GM23338 (cell line): ENCODE results near the gene GNAT3. TPM values are rescaled to one million over a fixed set of nuclear protein-coding genes. Genes with fewer than 3 reads are reported as not detected.

Experiments
- ATAC-seq: fragments of 200-7000 bp; cut with Tn5 transposase; 3 replicates; pipeline ENCODE4 v1.9.1; 2020
- DNase-seq: peaks from one replicate; pipeline ENCODE4 v3.0.0-alpha.2; 2015; ENCODE audit warnings: low spot score
- H2AFZ ChIP-seq: fragments of 200-600 bp; sonication (generic); 2 replicates; pipeline ENCODE4 v1.8.0; 2016; ENCODE audit warnings: antibody characterized with exemption, mild to moderate bottlenecking, moderate library complexity
- H3F3A ChIP-seq: fragments of 200-600 bp; sonication (generic); replicated peaks from 2 replicates; pipeline ENCODE4 v1.8.0; 2017; ENCODE audit warnings: antibody characterized with exemption, mixed run types, low read depth
- H3K27ac ChIP-seq: fragments of 200-600 bp; sonication (generic); 2 replicates; pipeline ENCODE4 v1.6.1; 2016; ENCODE audit warnings: low read depth
- H3K27me3 ChIP-seq: fragments of 200-600 bp; sonication (generic); 2 replicates; pipeline ENCODE4 v1.8.0; 2016; ENCODE audit warnings: mild to moderate bottlenecking, mixed run types, moderate library complexity; ENCODE audit not compliant: insufficient read depth
- H3K36me3 ChIP-seq: fragments of 200-600 bp; sonication (generic); 2 replicates; pipeline ENCODE4 v1.8.0; 2016; ENCODE audit warnings: mild to moderate bottlenecking; ENCODE audit not compliant: insufficient read depth
- H3K4me1 ChIP-seq: fragments of 200-600 bp; sonication (generic); 2 replicates; pipeline ENCODE4 v1.8.0; 2016; ENCODE audit warnings: mild to moderate bottlenecking, moderate library complexity; ENCODE audit not compliant: insufficient read depth
- H3K4me2 ChIP-seq: fragments of 200-600 bp; sonication (generic); 2 replicates; pipeline ENCODE4 v1.7.1; 2017; ENCODE audit warnings: mixed run types
- H3K4me3 ChIP-seq: fragments of 200-600 bp; sonication (generic); 2 replicates; pipeline ENCODE4 v1.6.1; 2016; ENCODE audit warnings: mixed run types
- H3K79me2 ChIP-seq: fragments of 200-600 bp; sonication (generic); replicated peaks from 2 replicates; pipeline ENCODE4 v1.8.0; 2017; ENCODE audit warnings: mild to moderate bottlenecking; ENCODE audit not compliant: insufficient read depth
- H3K9me2 ChIP-seq: fragments of 200-600 bp; sonication (generic); 2 replicates; pipeline ENCODE4 v1.8.0; 2017; ENCODE audit not compliant: insufficient read depth
- H4K20me1 ChIP-seq: fragments of 200-600 bp; sonication (generic); replicated peaks from 2 replicates; pipeline ENCODE4 v1.8.0; 2017; ENCODE audit warnings: mild to moderate bottlenecking; ENCODE audit not compliant: insufficient read depth
- H3K27ac Mint-ChIP-seq: 2 replicates; pipeline ENCODE4 v1.8.0; 2020; ENCODE audit warnings: inconsistent platforms, mild to moderate bottlenecking, moderate library complexity, mixed read lengths
- H3K27me3 Mint-ChIP-seq: 3 replicates; pipeline ENCODE4 v1.8.0; 2022; ENCODE audit warnings: low read depth, mild to moderate bottlenecking, moderate library complexity, mixed read lengths, inconsistent platforms; ENCODE audit not compliant: insufficient read depth, poor library complexity
- H3K36me3 Mint-ChIP-seq: 3 replicates; pipeline ENCODE4 v1.8.0; 2021; ENCODE audit warnings: low read depth, mild to moderate bottlenecking, inconsistent platforms, moderate library complexity, mixed read lengths
- H3K4me1 Mint-ChIP-seq: 3 replicates; pipeline ENCODE4 v1.8.0; 2020; ENCODE audit warnings: mild to moderate bottlenecking, inconsistent platforms, mixed read lengths
- H3K4me3 Mint-ChIP-seq: 3 replicates; pipeline ENCODE4 v1.8.0; 2021; ENCODE audit warnings: moderate library complexity, mild to moderate bottlenecking, inconsistent platforms, mixed read lengths
- H3K9me3 Mint-ChIP-seq: 3 replicates; pipeline ENCODE4 v1.8.0; 2020; ENCODE audit warnings: moderate library complexity, mild to moderate bottlenecking, inconsistent platforms, mixed read lengths
- EZH2 ChIP-seq: fragments of 200-600 bp; sonication (generic); IDR thresholded peaks from one replicate; pipeline ENCODE4 v1.8.0; 2017; ENCODE audit warnings: antibody characterized with exemption, mild to moderate bottlenecking, low read depth; ENCODE audit not compliant: unreplicated experiment
- EZH2phosphoT487 ChIP-seq: fragments of 200-600 bp; sonication (generic); IDR thresholded peaks from one replicate; pipeline ENCODE4 v1.8.1; 2018; ENCODE audit warnings: antibody characterized with exemption; ENCODE audit not compliant: unreplicated experiment
- JUNB ChIP-seq: IDR thresholded peaks from one replicate; pipeline ENCODE4 v1.6.1; 2016; ENCODE audit warnings: antibody characterized with exemption; ENCODE audit not compliant: unreplicated experiment
- POLR2AphosphoS5 ChIP-seq: IDR thresholded peaks from 2 replicates; pipeline ENCODE4 v1.6.1; 2016; ENCODE audit warnings: antibody characterized with exemption, low read depth
- STAT1 ChIP-seq: IDR thresholded peaks from one replicate; pipeline ENCODE4 v1.6.1; 2016; ENCODE audit warnings: antibody characterized with exemption; ENCODE audit not compliant: unreplicated experiment
- ZNF331 ChIP-seq: fragments of 250-450 bp; sonication (Bioruptor Pico); IDR thresholded peaks from 2 replicates; pipeline ENCODE4 v1.5.0; 2020; ENCODE audit warnings: low read depth, mild to moderate bottlenecking, moderate library complexity
- polyA plus RNA-seq: library from polyadenylated mRNA; unstranded; fragments of >200 nt; fragmentation: Nextera tagmentation; extraction: Ambion mirVana; gene quantifications from 2 replicates; pipeline ENCODE4 v1.2.1, GENCODE V29; 2016
- total RNA-seq: library from RNA; depleted of rRNA; stranded (reverse); fragments of >200 nt; shearing (Covaris generic); gene quantifications from 2 replicates; pipeline ENCODE4 v1.2.3, GENCODE V29; 2014
- TF ChIP-seq, protein P1 (sequence below), 2 experiments: fragments of 200-600 bp in 1 of 2; sonication (generic) in 1 of 2; conservative IDR thresholded peaks; 2 replicates each; pipeline versions ENCODE4 v1.5.1 to v1.6.1; 2016 to 2017; ENCODE audit warnings: antibody characterized with exemption in 2 of 2, low read depth in 2 of 2, mild to moderate bottlenecking in 2 of 2, moderate library complexity in 1 of 2
- TF ChIP-seq, protein P2 (sequence below): IDR thresholded peaks from 2 replicates; pipeline ENCODE4 v1.6.1; 2016; ENCODE audit warnings: antibody characterized with exemption
- TF ChIP-seq, protein P3 (sequence below): IDR thresholded peaks from one replicate; pipeline ENCODE4 v1.6.1; 2018; ENCODE audit warnings: antibody characterized with exemption; ENCODE audit not compliant: unreplicated experiment

GNAT3 gene
- total and polyA plus RNA-seq, 2 experiments from 2014 or later, result not detected

DNA sequence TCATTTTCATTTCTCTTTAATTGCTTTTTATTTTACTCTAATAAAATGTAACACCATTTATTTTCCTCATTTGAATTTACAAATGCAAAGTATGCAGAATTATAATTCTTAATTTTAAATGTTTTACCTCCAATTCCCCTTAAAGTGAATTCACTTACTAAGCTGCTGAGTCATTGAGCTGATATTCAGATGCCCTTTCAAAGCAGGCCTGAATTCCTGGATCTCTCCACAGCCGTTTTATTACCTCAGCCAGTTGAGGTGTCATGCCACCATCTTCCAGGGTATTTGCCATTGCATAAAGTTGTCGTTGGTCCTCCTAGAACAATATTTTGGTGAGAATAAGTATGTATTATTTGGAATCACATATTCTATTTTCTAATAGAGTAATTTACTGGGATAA, 33.2 kb downstream of the GNAT3 start:
- DNase-seq, result peak; percentile 41
- H3K4me3 Mint-ChIP-seq, result no peak overlapping the region
- Histone ChIP-seq H3K4me1 (peaks cover 20% of the 10 kb centered on the region), H3F3A (no peaks in the 10 kb centered on the region), H4K20me1 (no peaks in the 10 kb centered on the region), H3K4me3 (no peak overlapping the region), H3K79me2 (no peaks in the 10 kb centered on the region), H3K4me2 (no peak overlapping the region), H3K9me2 (peaks cover 5% of the 10 kb centered on the region; the same call in 1 of the 2 replicates), H3K27me3 (no peaks in the 10 kb centered on the region), H2AFZ (no peak overlapping the region), H3K27ac (no peak overlapping the region), H3K36me3 (no peaks in the 10 kb centered on the region)
- peaks cover 17% of the 10 kb centered on the region; the same call in 2 of the 3 replicates for H3K36me3 Mint-ChIP-seq
- peaks cover 2% of the 10 kb centered on the region for H3K27me3 Mint-ChIP-seq
- TF ChIP-seq EZH2 (no peak), STAT1 (no peak)
- H3K4me1 Mint-ChIP-seq, result peaks cover 34% of the 10 kb centered on the region
- H3K9me3 Mint-ChIP-seq, result peaks cover 7% of the 10 kb centered on the region; the same call in 2 of the 3 replicates
- peak overlapping the region; percentile 65; the same call in 1 of the 2 replicates for H3K27ac Mint-ChIP-seq
- ATAC-seq, result no peak

DNA sequence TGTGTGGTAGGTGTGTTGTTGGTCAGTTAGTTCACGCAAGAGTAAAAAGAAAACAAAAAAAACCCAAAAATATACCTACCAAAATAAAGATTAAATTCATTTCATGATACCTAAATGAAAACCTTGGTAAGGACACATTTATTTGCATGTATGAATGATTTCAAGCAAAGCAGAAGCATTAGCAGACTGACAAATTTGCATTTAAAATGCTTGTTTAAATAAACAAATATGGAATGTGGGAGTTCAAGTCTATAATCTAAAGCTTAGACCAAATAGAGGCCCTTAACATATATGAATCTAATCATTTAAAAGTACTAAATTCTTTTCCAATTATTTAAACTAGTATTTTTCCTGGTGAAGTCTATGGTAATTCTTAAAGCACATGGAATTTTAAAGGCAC, 35.8 kb downstream of the GNAT3 start:
- no peak overlapping the region for H3K27ac ChIP-seq
- no peak for ATAC-seq
- H3K9me3 Mint-ChIP-seq, result no peaks in the 10 kb centered on the region; the same call in 2 of the 3 replicates
- no peak overlapping the region for H3K4me3 ChIP-seq
- H3F3A ChIP-seq, result no peaks in the 10 kb centered on the region
- no peak overlapping the region for H2AFZ ChIP-seq
- H3K36me3 Mint-ChIP-seq, result peaks cover 6% of the 10 kb centered on the region; the same call in 2 of the 3 replicates
- peaks cover 16% of the 10 kb centered on the region for H3K4me1 ChIP-seq
- no peaks in the 10 kb centered on the region for H4K20me1 ChIP-seq
- H3K27ac Mint-ChIP-seq, result no peak overlapping the region
- H3K79me2 ChIP-seq, result no peaks in the 10 kb centered on the region
- no peaks in the 10 kb centered on the region for H3K27me3 ChIP-seq
- H3K36me3 ChIP-seq, result no peaks in the 10 kb centered on the region
- peaks cover 2% of the 10 kb centered on the region for H3K27me3 Mint-ChIP-seq
- no peaks in the 10 kb centered on the region for H3K9me2 ChIP-seq
- no peak overlapping the region for H3K4me3 Mint-ChIP-seq
- no peak for DNase-seq
- H3K4me1 Mint-ChIP-seq, result peaks cover 29% of the 10 kb centered on the region
- no peak overlapping the region for H3K4me2 ChIP-seq
- TF ChIP-seq JUNB, result no peak
- TF ChIP-seq ZNF331, result no peak
- TF ChIP-seq, protein P1, sequence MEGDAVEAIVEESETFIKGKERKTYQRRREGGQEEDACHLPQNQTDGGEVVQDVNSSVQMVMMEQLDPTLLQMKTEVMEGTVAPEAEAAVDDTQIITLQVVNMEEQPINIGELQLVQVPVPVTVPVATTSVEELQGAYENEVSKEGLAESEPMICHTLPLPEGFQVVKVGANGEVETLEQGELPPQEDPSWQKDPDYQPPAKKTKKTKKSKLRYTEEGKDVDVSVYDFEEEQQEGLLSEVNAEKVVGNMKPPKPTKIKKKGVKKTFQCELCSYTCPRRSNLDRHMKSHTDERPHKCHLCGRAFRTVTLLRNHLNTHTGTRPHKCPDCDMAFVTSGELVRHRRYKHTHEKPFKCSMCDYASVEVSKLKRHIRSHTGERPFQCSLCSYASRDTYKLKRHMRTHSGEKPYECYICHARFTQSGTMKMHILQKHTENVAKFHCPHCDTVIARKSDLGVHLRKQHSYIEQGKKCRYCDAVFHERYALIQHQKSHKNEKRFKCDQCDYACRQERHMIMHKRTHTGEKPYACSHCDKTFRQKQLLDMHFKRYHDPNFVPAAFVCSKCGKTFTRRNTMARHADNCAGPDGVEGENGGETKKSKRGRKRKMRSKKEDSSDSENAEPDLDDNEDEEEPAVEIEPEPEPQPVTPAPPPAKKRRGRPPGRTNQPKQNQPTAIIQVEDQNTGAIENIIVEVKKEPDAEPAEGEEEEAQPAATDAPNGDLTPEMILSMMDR (conservative IDR thresholded peaks at IDR 0.05; ENCODE audit: low read depth in 2 of 2), result no peak
- no peak for TF ChIP-seq POLR2AphosphoS5
- TF ChIP-seq, protein P2, sequence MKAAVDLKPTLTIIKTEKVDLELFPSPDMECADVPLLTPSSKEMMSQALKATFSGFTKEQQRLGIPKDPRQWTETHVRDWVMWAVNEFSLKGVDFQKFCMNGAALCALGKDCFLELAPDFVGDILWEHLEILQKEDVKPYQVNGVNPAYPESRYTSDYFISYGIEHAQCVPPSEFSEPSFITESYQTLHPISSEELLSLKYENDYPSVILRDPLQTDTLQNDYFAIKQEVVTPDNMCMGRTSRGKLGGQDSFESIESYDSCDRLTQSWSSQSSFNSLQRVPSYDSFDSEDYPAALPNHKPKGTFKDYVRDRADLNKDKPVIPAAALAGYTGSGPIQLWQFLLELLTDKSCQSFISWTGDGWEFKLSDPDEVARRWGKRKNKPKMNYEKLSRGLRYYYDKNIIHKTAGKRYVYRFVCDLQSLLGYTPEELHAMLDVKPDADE, result no peak
- no peak for TF ChIP-seq EZH2
- TF ChIP-seq, protein P3, sequence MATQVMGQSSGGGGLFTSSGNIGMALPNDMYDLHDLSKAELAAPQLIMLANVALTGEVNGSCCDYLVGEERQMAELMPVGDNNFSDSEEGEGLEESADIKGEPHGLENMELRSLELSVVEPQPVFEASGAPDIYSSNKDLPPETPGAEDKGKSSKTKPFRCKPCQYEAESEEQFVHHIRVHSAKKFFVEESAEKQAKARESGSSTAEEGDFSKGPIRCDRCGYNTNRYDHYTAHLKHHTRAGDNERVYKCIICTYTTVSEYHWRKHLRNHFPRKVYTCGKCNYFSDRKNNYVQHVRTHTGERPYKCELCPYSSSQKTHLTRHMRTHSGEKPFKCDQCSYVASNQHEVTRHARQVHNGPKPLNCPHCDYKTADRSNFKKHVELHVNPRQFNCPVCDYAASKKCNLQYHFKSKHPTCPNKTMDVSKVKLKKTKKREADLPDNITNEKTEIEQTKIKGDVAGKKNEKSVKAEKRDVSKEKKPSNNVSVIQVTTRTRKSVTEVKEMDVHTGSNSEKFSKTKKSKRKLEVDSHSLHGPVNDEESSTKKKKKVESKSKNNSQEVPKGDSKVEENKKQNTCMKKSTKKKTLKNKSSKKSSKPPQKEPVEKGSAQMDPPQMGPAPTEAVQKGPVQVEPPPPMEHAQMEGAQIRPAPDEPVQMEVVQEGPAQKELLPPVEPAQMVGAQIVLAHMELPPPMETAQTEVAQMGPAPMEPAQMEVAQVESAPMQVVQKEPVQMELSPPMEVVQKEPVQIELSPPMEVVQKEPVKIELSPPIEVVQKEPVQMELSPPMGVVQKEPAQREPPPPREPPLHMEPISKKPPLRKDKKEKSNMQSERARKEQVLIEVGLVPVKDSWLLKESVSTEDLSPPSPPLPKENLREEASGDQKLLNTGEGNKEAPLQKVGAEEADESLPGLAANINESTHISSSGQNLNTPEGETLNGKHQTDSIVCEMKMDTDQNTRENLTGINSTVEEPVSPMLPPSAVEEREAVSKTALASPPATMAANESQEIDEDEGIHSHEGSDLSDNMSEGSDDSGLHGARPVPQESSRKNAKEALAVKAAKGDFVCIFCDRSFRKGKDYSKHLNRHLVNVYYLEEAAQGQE, result no peak
- no peak for TF ChIP-seq EZH2phosphoT487
